HCT116 (cell line): ENCODE data around the gene RCE1. TPM values are rescaled to one million over a fixed set of nuclear protein-coding genes. Genes with fewer than 3 reads are reported as not detected.

Experiments
- ATAC-seq: fragments of 200-7000 bp; cut with Tn5 transposase; 2 replicates; pipeline ENCODE4 v1.9.1; 2020; ENCODE audit warnings: mild to moderate bottlenecking, moderate library complexity
- BruUV-seq: library from RNA; stranded (reverse); fragments of 400-500 nt; replicated peaks from 2 replicates; lab custom pipeline; 2021; lab: Mats Ljungman, UMichigan
- CTCF ChIA-PET: fragments of 300-600 bp; sonication (Branson Sonifier 250); formaldehyde crosslinking; loops from one replicate; lab custom pipeline; 2021; ENCODE audit warnings: antibody characterized with exemption; lab: Charles Lee
- POLR2A ChIA-PET: fragments of 300-600, 350-600 bp; sonication (Branson Sonifier 250); formaldehyde crosslinking; loops from one replicate; lab custom pipeline; 2021; ENCODE audit warnings: antibody characterized with exemption; lab: Charles Lee
- RAD21 ChIA-PET, 2 experiments: fragments of 300-600 bp; sonication (Branson Sonifier 250); formaldehyde crosslinking; loops; one replicate each; lab custom pipeline; 2023; ENCODE audit warnings: low total read pairs in 2 of 2; ENCODE audit not compliant: uncharacterized antibody in 2 of 2, unreplicated experiment in 2 of 2, low non-redundant PET in 1 of 2; lab: Charles Lee
- DNase-seq: peaks from one replicate; pipeline ENCODE4 v3.0.0-alpha.2; 2010; ENCODE audit warnings: low read depth, low spot score
- H2AFZ ChIP-seq: fragments of 200-600 bp; shearing (Covaris generic), sonication (generic); 2 replicates; pipeline ENCODE4 v1.6.1; 2017; ENCODE audit warnings: low read depth, mixed run types, mixed read lengths, antibody characterized with exemption, low read length; ENCODE audit not compliant: poor library complexity, severe bottlenecking
- H3K27ac ChIP-seq: 2 replicates; pipeline ENCODE4 v1.5.1; 2012; ENCODE audit warnings: low read depth, low read length
- H3K27me3 ChIP-seq: fragments of 200-600 bp; sonication (generic); 2 replicates; pipeline ENCODE4 v1.6.1; 2016; ENCODE audit warnings: mixed run types, low read length, mixed read lengths; ENCODE audit not compliant: insufficient read depth
- H3K36me3 ChIP-seq, 2 experiments: fragments of 200-500 bp in 1 of 2; fragments of 200-600 bp in 1 of 2; sonication (Bioruptor generic) in 1 of 2; sonication (generic) in 1 of 2; 2 replicates each; pipeline versions ENCODE4 v1.5.1 to v1.6.1; 2014 to 2016; ENCODE audit warnings: low read length in 2 of 2, inconsistent platforms in 1 of 2, mixed read lengths in 1 of 2, mixed run types in 1 of 2; ENCODE audit not compliant: insufficient read depth in 2 of 2, control insufficient read depth in 1 of 2
- H3K4me1 ChIP-seq, 2 experiments: fragments of 200-600 bp in 1 of 2; sonication (generic) in 1 of 2; 2 replicates each; pipeline versions ENCODE4 v1.5.1 to v1.6.1; 2012 to 2017; ENCODE audit warnings: low read length in 2 of 2, inconsistent platforms in 1 of 2, mild to moderate bottlenecking in 1 of 2, mixed read lengths in 1 of 2, mixed run types in 1 of 2, moderate library complexity in 1 of 2; ENCODE audit not compliant: insufficient read depth in 2 of 2, control insufficient read depth in 1 of 2
- H3K4me2 ChIP-seq: fragments of 200-600 bp; sonication (generic); 2 replicates; pipeline ENCODE4 v1.6.1; 2017; ENCODE audit warnings: mixed run types, low read length, mixed read lengths
- H3K4me3 ChIP-seq, 2 experiments: fragments of 200-600 bp in 1 of 2; sonication (generic) in 1 of 2; replicated peaks in 1 of 2; 2 replicates each; pipeline ENCODE4 v1.5.1; 2011 to 2016; ENCODE audit warnings: low read length in 2 of 2, control low read depth in 1 of 2, low read depth in 1 of 2, mild to moderate bottlenecking in 1 of 2, mixed read lengths in 1 of 2, mixed run types in 1 of 2
- H3K79me2 ChIP-seq: fragments of 200-600 bp; sonication (generic); 2 replicates; pipeline ENCODE4 v1.6.1; 2017; ENCODE audit warnings: mild to moderate bottlenecking, mixed run types, low read length, moderate library complexity, mixed read lengths; ENCODE audit not compliant: insufficient read depth
- H3K9ac ChIP-seq: fragments of 200-600 bp; sonication (generic); 2 replicates; pipeline ENCODE4 v1.6.1; 2016; ENCODE audit warnings: low read length, mixed read lengths
- H3K9me2 ChIP-seq: fragments of 200-600 bp; sonication (generic), shearing (Covaris generic); 2 replicates; pipeline ENCODE4 v1.6.1; 2017; ENCODE audit warnings: mixed run types, mild to moderate bottlenecking, moderate library complexity; ENCODE audit not compliant: insufficient read depth
- H3K9me3 ChIP-seq, 2 experiments: fragments of 200-500 bp in 1 of 2; fragments of 200-600 bp in 1 of 2; sonication (Bioruptor generic) in 1 of 2; sonication (generic) in 1 of 2; 2 replicates each; pipeline ENCODE4 v1.6.1; 2014 to 2017; ENCODE audit warnings: low read length in 2 of 2, mixed read lengths in 2 of 2, inconsistent platforms in 1 of 2, low read depth in 1 of 2, mild to moderate bottlenecking in 1 of 2, mixed run types in 1 of 2, moderate library complexity in 1 of 2; ENCODE audit not compliant: control insufficient read depth in 1 of 2, insufficient read depth in 1 of 2
- H4K20me1 ChIP-seq: fragments of 200-600 bp; sonication (generic), shearing (Covaris generic); 2 replicates; pipeline ENCODE4 v1.6.1; 2017; ENCODE audit warnings: mixed run types, mild to moderate bottlenecking, moderate library complexity; ENCODE audit not compliant: insufficient read depth
- CBX3 ChIP-seq: IDR thresholded peaks from 2 replicates; pipeline ENCODE4 v1.6.1; 2012; ENCODE audit warnings: low read depth
- CEBPB ChIP-seq: IDR thresholded peaks from 2 replicates; pipeline ENCODE4 v1.6.1; 2012; ENCODE audit warnings: low read depth
- EZH2 ChIP-seq: fragments of 200-600 bp; sonication (generic); IDR thresholded peaks from 2 replicates; pipeline ENCODE4 v1.6.1; 2017; ENCODE audit warnings: antibody characterized with exemption, mixed run types
- EZH2phosphoT487 ChIP-seq: fragments of 200-600 bp; IDR thresholded peaks from 2 replicates; pipeline ENCODE4 v1.6.1; 2018; ENCODE audit warnings: antibody characterized with exemption, borderline replicate concordance
- FOSL1 ChIP-seq: IDR thresholded peaks from 2 replicates; pipeline ENCODE4 v1.6.1; 2012; ENCODE audit warnings: low read depth
- JUND ChIP-seq: IDR thresholded peaks from 2 replicates; pipeline ENCODE4 v1.6.1; 2012
- POLR2A ChIP-seq: IDR thresholded peaks from 2 replicates; pipeline ENCODE4 v1.7.0; 2011; ENCODE audit warnings: borderline replicate concordance; ENCODE audit not compliant: insufficient read depth, insufficient read length; ENCODE audit errors: extremely low read depth
- RAD21 ChIP-seq: IDR thresholded peaks from 2 replicates; pipeline ENCODE4 v1.6.1; 2012; ENCODE audit warnings: low read depth, mild to moderate bottlenecking
- SIN3A ChIP-seq: IDR thresholded peaks from 2 replicates; pipeline ENCODE4 v1.6.1; 2012; ENCODE audit warnings: low read depth
- TCF7L2 ChIP-seq: IDR thresholded peaks from 2 replicates; pipeline ENCODE4 v1.7.0; 2011; ENCODE audit warnings: borderline replicate concordance, inconsistent platforms; ENCODE audit not compliant: insufficient read depth, insufficient read length; ENCODE audit errors: extremely low read depth
- YY1 ChIP-seq: IDR thresholded peaks from 2 replicates; pipeline ENCODE4 v1.6.1; 2011; ENCODE audit warnings: low read length, low read depth, moderate library complexity, mild to moderate bottlenecking; ENCODE audit not compliant: insufficient replicate concordance; ENCODE audit errors: extremely low read depth
- ZNF274 ChIP-seq: fragments of 200-500 bp; sonication (Bioruptor generic); IDR thresholded peaks from 2 replicates; pipeline ENCODE4 v1.6.1; 2014; ENCODE audit warnings: mild to moderate bottlenecking, low read depth, low read length, inconsistent platforms
- intact Hi-C: fragments of 100-400 bp; cut with micrococcal nuclease; formaldehyde crosslinking; loops from 2 replicates; pipeline ENCODE4 v1.10.0; 2022
- total RNA-seq: library from RNA; stranded (reverse); gene quantifications from one replicate; pipeline ENCODE4 v1.2.1, GENCODE V29; 2021; ENCODE audit not compliant: unreplicated experiment
- TF ChIP-seq, protein P1 (sequence below), 3 experiments: fragments of 200-600 bp in 1 of 3; sonication (generic) in 1 of 3; IDR thresholded peaks in 2 of 3; conservative IDR thresholded peaks in 1 of 3; 2 replicates each; pipeline ENCODE4 v1.5.1; 2012 to 2017; ENCODE audit warnings: low read depth in 2 of 3, low read length in 2 of 3, antibody characterized with exemption in 1 of 3, borderline replicate concordance in 1 of 3, control low read depth in 1 of 3, mild to moderate bottlenecking in 1 of 3, mixed read lengths in 1 of 3, mixed run types in 1 of 3, moderate library complexity in 1 of 3; ENCODE audit not compliant: insufficient read depth in 1 of 3
- TF ChIP-seq, protein P2 (sequence below): IDR thresholded peaks from 2 replicates; pipeline ENCODE4 v1.6.1; 2011; ENCODE audit warnings: mild to moderate bottlenecking, low read length, moderate library complexity; ENCODE audit not compliant: insufficient replicate concordance; ENCODE audit errors: extremely low read depth
- TF ChIP-seq, protein P3 (sequence below): IDR thresholded peaks from 2 replicates; pipeline ENCODE4 v1.6.1; 2012; ENCODE audit warnings: low read depth
- TF ChIP-seq, protein P4 (sequence below): IDR thresholded peaks from 2 replicates; pipeline ENCODE4 v1.6.1; 2012
- TF ChIP-seq, protein P5 (sequence below): IDR thresholded peaks from 2 replicates; pipeline ENCODE4 v1.6.1; 2012

The RCE1 gene
- total RNA-seq, 1 experiment from 2014 or later: 35.3 TPM

DNA sequence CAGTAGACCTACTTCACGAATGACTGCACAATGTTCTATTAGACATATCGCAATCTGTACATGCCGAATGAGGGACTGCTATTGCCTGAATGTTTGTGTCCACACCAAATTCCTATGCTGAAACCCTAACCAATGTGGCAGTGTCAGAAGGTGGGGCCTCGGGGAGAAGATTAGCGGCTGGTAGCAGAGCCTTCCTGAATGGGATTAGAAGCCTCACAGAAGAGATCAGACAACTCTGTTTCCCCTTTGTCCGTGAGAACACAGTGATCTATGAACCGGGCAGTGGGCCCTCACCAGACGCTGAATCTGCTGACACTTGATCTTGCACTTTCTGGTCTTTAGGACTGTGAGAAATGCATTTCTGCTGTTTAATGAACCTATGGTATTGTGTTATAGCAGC is 46.7 kb downstream of the RCE1 start:
- Histone ChIP-seq H2AFZ (no peak overlapping the region), H3K4me3 (no peak overlapping the region), H3K9ac (no peak overlapping the region), H3K4me2 (no peak overlapping the region)
- POLR2A ChIA-PET: no interaction called here
- no peak for DNase-seq
- no TSS peak for BruUV-seq
- ATAC-seq: no peak
- RAD21 ChIA-PET: no interaction called here
- no peak for TF ChIP-seq POLR2A
- TF ChIP-seq, protein P1, sequence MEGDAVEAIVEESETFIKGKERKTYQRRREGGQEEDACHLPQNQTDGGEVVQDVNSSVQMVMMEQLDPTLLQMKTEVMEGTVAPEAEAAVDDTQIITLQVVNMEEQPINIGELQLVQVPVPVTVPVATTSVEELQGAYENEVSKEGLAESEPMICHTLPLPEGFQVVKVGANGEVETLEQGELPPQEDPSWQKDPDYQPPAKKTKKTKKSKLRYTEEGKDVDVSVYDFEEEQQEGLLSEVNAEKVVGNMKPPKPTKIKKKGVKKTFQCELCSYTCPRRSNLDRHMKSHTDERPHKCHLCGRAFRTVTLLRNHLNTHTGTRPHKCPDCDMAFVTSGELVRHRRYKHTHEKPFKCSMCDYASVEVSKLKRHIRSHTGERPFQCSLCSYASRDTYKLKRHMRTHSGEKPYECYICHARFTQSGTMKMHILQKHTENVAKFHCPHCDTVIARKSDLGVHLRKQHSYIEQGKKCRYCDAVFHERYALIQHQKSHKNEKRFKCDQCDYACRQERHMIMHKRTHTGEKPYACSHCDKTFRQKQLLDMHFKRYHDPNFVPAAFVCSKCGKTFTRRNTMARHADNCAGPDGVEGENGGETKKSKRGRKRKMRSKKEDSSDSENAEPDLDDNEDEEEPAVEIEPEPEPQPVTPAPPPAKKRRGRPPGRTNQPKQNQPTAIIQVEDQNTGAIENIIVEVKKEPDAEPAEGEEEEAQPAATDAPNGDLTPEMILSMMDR (IDR thresholded peaks at IDR 0.05 in 2 of 3, conservative IDR thresholded peaks at IDR 0.05 in 1 of 3; ENCODE audit: borderline replicate concordance in 1 of 3, insufficient read depth in 1 of 3, low read depth in 2 of 3, low read length in 2 of 3): no peak
- TF ChIP-seq, protein P2, sequence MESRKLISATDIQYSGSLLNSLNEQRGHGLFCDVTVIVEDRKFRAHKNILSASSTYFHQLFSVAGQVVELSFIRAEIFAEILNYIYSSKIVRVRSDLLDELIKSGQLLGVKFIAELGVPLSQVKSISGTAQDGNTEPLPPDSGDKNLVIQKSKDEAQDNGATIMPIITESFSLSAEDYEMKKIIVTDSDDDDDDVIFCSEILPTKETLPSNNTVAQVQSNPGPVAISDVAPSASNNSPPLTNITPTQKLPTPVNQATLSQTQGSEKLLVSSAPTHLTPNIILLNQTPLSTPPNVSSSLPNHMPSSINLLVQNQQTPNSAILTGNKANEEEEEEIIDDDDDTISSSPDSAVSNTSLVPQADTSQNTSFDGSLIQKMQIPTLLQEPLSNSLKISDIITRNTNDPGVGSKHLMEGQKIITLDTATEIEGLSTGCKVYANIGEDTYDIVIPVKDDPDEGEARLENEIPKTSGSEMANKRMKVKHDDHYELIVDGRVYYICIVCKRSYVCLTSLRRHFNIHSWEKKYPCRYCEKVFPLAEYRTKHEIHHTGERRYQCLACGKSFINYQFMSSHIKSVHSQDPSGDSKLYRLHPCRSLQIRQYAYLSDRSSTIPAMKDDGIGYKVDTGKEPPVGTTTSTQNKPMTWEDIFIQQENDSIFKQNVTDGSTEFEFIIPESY: no peak
- TF ChIP-seq, protein P3, sequence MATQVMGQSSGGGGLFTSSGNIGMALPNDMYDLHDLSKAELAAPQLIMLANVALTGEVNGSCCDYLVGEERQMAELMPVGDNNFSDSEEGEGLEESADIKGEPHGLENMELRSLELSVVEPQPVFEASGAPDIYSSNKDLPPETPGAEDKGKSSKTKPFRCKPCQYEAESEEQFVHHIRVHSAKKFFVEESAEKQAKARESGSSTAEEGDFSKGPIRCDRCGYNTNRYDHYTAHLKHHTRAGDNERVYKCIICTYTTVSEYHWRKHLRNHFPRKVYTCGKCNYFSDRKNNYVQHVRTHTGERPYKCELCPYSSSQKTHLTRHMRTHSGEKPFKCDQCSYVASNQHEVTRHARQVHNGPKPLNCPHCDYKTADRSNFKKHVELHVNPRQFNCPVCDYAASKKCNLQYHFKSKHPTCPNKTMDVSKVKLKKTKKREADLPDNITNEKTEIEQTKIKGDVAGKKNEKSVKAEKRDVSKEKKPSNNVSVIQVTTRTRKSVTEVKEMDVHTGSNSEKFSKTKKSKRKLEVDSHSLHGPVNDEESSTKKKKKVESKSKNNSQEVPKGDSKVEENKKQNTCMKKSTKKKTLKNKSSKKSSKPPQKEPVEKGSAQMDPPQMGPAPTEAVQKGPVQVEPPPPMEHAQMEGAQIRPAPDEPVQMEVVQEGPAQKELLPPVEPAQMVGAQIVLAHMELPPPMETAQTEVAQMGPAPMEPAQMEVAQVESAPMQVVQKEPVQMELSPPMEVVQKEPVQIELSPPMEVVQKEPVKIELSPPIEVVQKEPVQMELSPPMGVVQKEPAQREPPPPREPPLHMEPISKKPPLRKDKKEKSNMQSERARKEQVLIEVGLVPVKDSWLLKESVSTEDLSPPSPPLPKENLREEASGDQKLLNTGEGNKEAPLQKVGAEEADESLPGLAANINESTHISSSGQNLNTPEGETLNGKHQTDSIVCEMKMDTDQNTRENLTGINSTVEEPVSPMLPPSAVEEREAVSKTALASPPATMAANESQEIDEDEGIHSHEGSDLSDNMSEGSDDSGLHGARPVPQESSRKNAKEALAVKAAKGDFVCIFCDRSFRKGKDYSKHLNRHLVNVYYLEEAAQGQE: no peak
- no peak for TF ChIP-seq SIN3A
- TF ChIP-seq, protein P4, sequence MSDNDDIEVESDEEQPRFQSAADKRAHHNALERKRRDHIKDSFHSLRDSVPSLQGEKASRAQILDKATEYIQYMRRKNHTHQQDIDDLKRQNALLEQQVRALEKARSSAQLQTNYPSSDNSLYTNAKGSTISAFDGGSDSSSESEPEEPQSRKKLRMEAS: no peak
- TF ChIP-seq TCF7L2: no peak
- TF ChIP-seq YY1: no peak
- TF ChIP-seq CEBPB: no peak
- no peak for TF ChIP-seq JUND
- no peak for TF ChIP-seq CBX3
- no peak for TF ChIP-seq EZH2
- no peak for TF ChIP-seq ZNF274
- TF ChIP-seq RAD21: no peak
- TF ChIP-seq, protein P5, sequence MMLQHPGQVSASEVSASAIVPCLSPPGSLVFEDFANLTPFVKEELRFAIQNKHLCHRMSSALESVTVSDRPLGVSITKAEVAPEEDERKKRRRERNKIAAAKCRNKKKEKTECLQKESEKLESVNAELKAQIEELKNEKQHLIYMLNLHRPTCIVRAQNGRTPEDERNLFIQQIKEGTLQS: no peak
- TF ChIP-seq FOSL1: no peak
- no peak for TF ChIP-seq EZH2phosphoT487
- TF ChIP-seq, all 23 proteins: peak for 0
- no peaks in the 10 kb centered on the region for H3K79me2 ChIP-seq
- intact Hi-C loops: loop anchor here (5.0 to 10.0 kb wide), 2 partner anchors 65 to 82 kb away; partner anchors contain the start of gene PC
- peaks cover 60 to 83% of the 10 kb centered on the region in 2 experiments for H3K4me1 ChIP-seq
- no peaks in the 10 kb centered on the region for H3K9me2 ChIP-seq
- H3K36me3 ChIP-seq: no peaks in the 10 kb centered on the region
- no peaks in the 10 kb centered on the region for H3K27me3 ChIP-seq
- no peaks in the 10 kb centered on the region for H4K20me1 ChIP-seq
- H3K27ac ChIP-seq: no peak overlapping the region
- CTCF ChIA-PET: no interaction called here
- H3K9me3 ChIP-seq: no peaks in the 10 kb centered on the region
